Fibroblast of lung (primary cell): ENCODE data around the gene APH1A.

Experiments
- CTCF ChIP-seq, 2 donors: IDR thresholded peaks in 1 of 2; conservative IDR thresholded peaks in 1 of 2; 1 replicate in 1 of 2; 2 replicates in 1 of 2; pipeline ENCODE4 v1.5.1; 2011 to 2012; ENCODE audit warnings: low read length in 2 of 2, control low read depth in 1 of 2, inconsistent platforms in 1 of 2, low read depth in 1 of 2, mild to moderate bottlenecking in 1 of 2
- EZH2 ChIP-seq: IDR thresholded peaks from 2 replicates; pipeline ENCODE4 v1.5.1; 2012; ENCODE audit warnings: low read length, control low read depth, mild to moderate bottlenecking; ENCODE audit errors: missing control alignments

- TF ChIP-seq EZH2 (no peak), CTCF (conservative IDR thresholded peaks at IDR 0.05 in 1 of 2, IDR thresholded peaks at IDR 0.05 in 1 of 2; ENCODE audit: low read depth in 1 of 2, low read length in 2 of 2) (no peak)
These were observed 31.1 kb downstream of the APH1A start for GRCh38 chr1:150237746-150238145.
